HUES48 (cell line): ENCODE measurements around the gene ELL.

ENCODE experiments used
- H3K27ac ChIP-seq: one replicate; pipeline ENCODE4 v1.7.0; 2013; ENCODE audit warnings: low read depth, low read length, inconsistent platforms
- H3K27me3 ChIP-seq: 2 replicates; pipeline ENCODE4 v1.6.1; 2013; ENCODE audit warnings: mild to moderate bottlenecking, low read length; ENCODE audit not compliant: control insufficient read depth, insufficient read depth
- H3K36me3 ChIP-seq: 2 replicates; pipeline ENCODE4 v1.6.1; 2013; ENCODE audit warnings: low read length; ENCODE audit not compliant: control insufficient read depth, insufficient read depth
- H3K4me1 ChIP-seq: 2 replicates; pipeline ENCODE4 v1.6.1; 2013; ENCODE audit warnings: mild to moderate bottlenecking, low read length; ENCODE audit not compliant: control insufficient read depth, insufficient read depth
- H3K4me3 ChIP-seq: 2 replicates; pipeline ENCODE4 v1.5.1; 2013; ENCODE audit warnings: mild to moderate bottlenecking, low read depth, low read length
- H3K9ac ChIP-seq: 2 replicates; pipeline ENCODE4 v1.6.1; 2013; ENCODE audit warnings: mild to moderate bottlenecking, low read depth, low read length, moderate library complexity
- H3K9me3 ChIP-seq: 2 replicates; pipeline ENCODE4 v1.6.1; 2013; ENCODE audit warnings: low read length; ENCODE audit not compliant: control insufficient read depth, insufficient read depth

ELL gene

GRCh38 chr19:18487576-18488402, 34.1 kb downstream of the ELL start:
- Histone ChIP-seq H3K27ac (no peak overlapping the region), H3K4me1 (peaks cover 12% of the 10 kb centered on the region; the same call in 1 of the 2 replicates), H3K9me3 (no peaks in the 10 kb centered on the region), H3K9ac (no peak overlapping the region), H3K4me3 (no peak overlapping the region), H3K27me3 (no peaks in the 10 kb centered on the region), H3K36me3 (no peaks in the 10 kb centered on the region)

- Histone ChIP-seq H3K9me3 (no peaks in the 10 kb centered on the region), H3K27me3 (no peaks in the 10 kb centered on the region), H3K9ac (no peak overlapping the region), H3K4me1 (peaks cover 12% of the 10 kb centered on the region; the same call in 1 of the 2 replicates), H3K27ac (no peak overlapping the region), H3K4me3 (no peak overlapping the region), H3K36me3 (no peaks in the 10 kb centered on the region)
These were observed 35.1 kb downstream of the ELL start for GRCh38 chr19:18486746-18487145.

GRCh38 chr19:18484992-18485391, 36.9 kb downstream of the ELL start:
- Histone ChIP-seq H3K27ac (no peak overlapping the region), H3K36me3 (no peaks in the 10 kb centered on the region), H3K9ac (no peak overlapping the region), H3K4me3 (no peak overlapping the region), H3K9me3 (no peaks in the 10 kb centered on the region), H3K4me1 (peaks cover 12% of the 10 kb centered on the region; the same call in 1 of the 2 replicates), H3K27me3 (no peaks in the 10 kb centered on the region)

- H3K4me3 ChIP-seq, result no peak overlapping the region
- H3K27ac ChIP-seq, result no peak overlapping the region
- H3K4me1 ChIP-seq, result 0 out of 2 replicates have a peak, but pooled peaks cover 6% of the 10 kb centered on the region
- no peak overlapping the region for H3K9ac ChIP-seq
- H3K27me3 ChIP-seq, result no peaks in the 10 kb centered on the region
- H3K9me3 ChIP-seq, result no peaks in the 10 kb centered on the region
- H3K36me3 ChIP-seq, result no peaks in the 10 kb centered on the region
These were observed 38.6 kb downstream of the ELL start for GRCh38 chr19:18483119-18483890.

- H3K27me3 ChIP-seq, result no peaks in the 10 kb centered on the region
- no peak overlapping the region for H3K27ac ChIP-seq
- H3K9ac ChIP-seq, result no peak overlapping the region
- no peaks in the 10 kb centered on the region for H3K36me3 ChIP-seq
- H3K4me3 ChIP-seq, result no peak overlapping the region
- no peaks in the 10 kb centered on the region for H3K9me3 ChIP-seq
- 0 out of 2 replicates have a peak, but pooled peaks cover 6% of the 10 kb centered on the region for H3K4me1 ChIP-seq
These were observed 40.2 kb downstream of the ELL start for GRCh38 chr19:18481505-18482222.

GRCh38 chr19:18480006-18480691, 41.7 kb downstream of the ELL start:
- H3K4me3 ChIP-seq, result no peak overlapping the region
- no peak overlapping the region for H3K27ac ChIP-seq
- H3K9me3 ChIP-seq, result no peaks in the 10 kb centered on the region
- H3K36me3 ChIP-seq, result no peaks in the 10 kb centered on the region
- H3K9ac ChIP-seq, result no peak overlapping the region
- no peaks in the 10 kb centered on the region for H3K4me1 ChIP-seq
- no peaks in the 10 kb centered on the region for H3K27me3 ChIP-seq

- H3K9ac ChIP-seq, result no peak overlapping the region
- H3K4me1 ChIP-seq, result no peaks in the 10 kb centered on the region
- no peaks in the 10 kb centered on the region for H3K9me3 ChIP-seq
- no peak overlapping the region for H3K4me3 ChIP-seq
- no peak overlapping the region for H3K27ac ChIP-seq
- H3K27me3 ChIP-seq, result no peaks in the 10 kb centered on the region
- H3K36me3 ChIP-seq, result no peaks in the 10 kb centered on the region
These were observed 43.1 kb downstream of the ELL start for GRCh38 chr19:18478545-18479311.

- Histone ChIP-seq H3K9ac (no peak overlapping the region), H3K9me3 (no peaks in the 10 kb centered on the region), H3K4me1 (no peaks in the 10 kb centered on the region), H3K36me3 (no peaks in the 10 kb centered on the region), H3K27ac (no peak overlapping the region), H3K4me3 (no peak overlapping the region), H3K27me3 (no peaks in the 10 kb centered on the region)
These were observed 43.9 kb downstream of the ELL start for GRCh38 chr19:18477974-18478373.

GRCh38 chr19:18477042-18477779, 44.7 kb downstream of the ELL start:
- Histone ChIP-seq H3K36me3 (no peaks in the 10 kb centered on the region), H3K27me3 (no peaks in the 10 kb centered on the region), H3K27ac (no peak overlapping the region), H3K9ac (no peak overlapping the region), H3K4me1 (no peaks in the 10 kb centered on the region), H3K4me3 (no peak overlapping the region), H3K9me3 (no peaks in the 10 kb centered on the region)
